ENCODE measurements around the gene CHD1. TPM values are rescaled to one million over a fixed set of nuclear protein-coding genes. Genes with fewer than 3 reads are reported as not detected.

The CHD1 gene
- total and polyA plus RNA-seq, 7 donors = 9.5 to 30.4 (median 13.6) TPM

GRCh38 chr5:98929710-98930298, 997 bp upstream of the CHD1 start:
- Histone ChIP-seq H3K4me1 (peaks cover 63% of the 10 kb centered on the region), H3K4me3 (peak overlapping the region; percentile 95), H3K27me3 (ENCODE audit: insufficient read depth in 3 of 3, low read length in 2 of 3) (no peaks in the 10 kb centered on the region), H3K9me3 (no peaks in the 10 kb centered on the region), H3K36me3 (ENCODE audit: insufficient read depth in 1 of 2, low read depth in 1 of 2) (peaks cover 0 to 25% of the 10 kb centered on the region in 2 donors), H3K27ac (peak overlapping the region; percentile 100)
- no peak for DNase-seq
- ATAC-seq = no peak
- 4% methylated on average over 21 of the region's 21 CpGs for WGBS, 3 donors
- intact Hi-C loops (cut with DNase I) = loop anchor here in 1 of 2 donors (10.0 kb wide), 1 partner anchor 155 kb away; the partner anchor contains the start of gene RGMB
- no peak for TF ChIP-seq CTCF (IDR thresholded peaks at IDR 0.05)

GRCh38 chr5:98927989-98928872, 576 bp downstream of the CHD1 start:
- peak overlapping the region; percentile 100 for H3K27ac ChIP-seq
- no peak for TF ChIP-seq CTCF (IDR thresholded peaks at IDR 0.05)
- WGBS, 3 donors = 0 to 1% (median 0%) methylated on average over 67 to 106 of the region's 106 CpGs
- H3K9me3 ChIP-seq = no peaks in the 10 kb centered on the region
- H3K27me3 ChIP-seq (ENCODE audit: insufficient read depth in 3 of 3, low read length in 2 of 3) = no peaks in the 10 kb centered on the region
- intact Hi-C loops (cut with DNase I) = loop anchor here in 1 of 2 donors (10.0 kb wide), 1 partner anchor 153 kb away; the partner anchor contains the start of gene RGMB
- ATAC-seq = peak; percentile 46 to 59 (median 50)
- H3K4me3 ChIP-seq = peak overlapping the region; percentile 95
- peak; percentile 77 for DNase-seq
- H3K4me1 ChIP-seq = peaks cover 47% of the 10 kb centered on the region
- H3K36me3 ChIP-seq (ENCODE audit: insufficient read depth in 1 of 2, low read depth in 1 of 2) = peaks cover 0 to 40% of the 10 kb centered on the region in 2 donors

- Histone ChIP-seq H3K9me3 (no peaks in the 10 kb centered on the region), H3K27me3 (ENCODE audit: insufficient read depth in 3 of 3, low read length in 2 of 3) (no peaks in the 10 kb centered on the region), H3K4me1 (peaks cover 42% of the 10 kb centered on the region), H3K27ac (peak overlapping the region; percentile 100), H3K36me3 (ENCODE audit: insufficient read depth in 1 of 2, low read depth in 1 of 2) (peaks cover 0 to 41% of the 10 kb centered on the region in 2 donors), H3K4me3 (peak overlapping the region; percentile 95)
- ATAC-seq (no peak), DNase-seq (no peak)
- TF ChIP-seq CTCF (IDR thresholded peaks at IDR 0.05) = no peak
- 1% methylated on average over 14 of the region's 14 CpGs for WGBS, 3 donors
- intact Hi-C loops (cut with DNase I) = loop anchor here in 1 of 2 donors (10.0 kb wide), 1 partner anchor 153 kb away; the partner anchor contains the start of gene RGMB
Observed at GRCh38 chr5:98927242-98927988, 1.4 kb downstream of the CHD1 start.

GRCh38 chr5:98923966-98924365, 4.8 kb downstream of the CHD1 start:
- TF ChIP-seq CTCF (IDR thresholded peaks at IDR 0.05) = no peak
- no peak overlapping the region for H3K4me3 ChIP-seq
- intact Hi-C loops (cut with DNase I) = loop anchor here in 1 of 2 donors (10.0 kb wide), 1 partner anchor 149 kb away; the partner anchor contains the start of gene RGMB
- H3K36me3 ChIP-seq (ENCODE audit: insufficient read depth in 1 of 2, low read depth in 1 of 2) = peaks cover 0 to 65% of the 10 kb centered on the region in 2 donors
- H3K4me1 ChIP-seq = peaks cover 23% of the 10 kb centered on the region
- DNase-seq (no peak), ATAC-seq (no peak)
- WGBS, 3 donors = 86 to 87% (median 87%) methylated on average over 3 of the region's 3 CpGs
- H3K27ac ChIP-seq = no peak overlapping the region
- no peaks in the 10 kb centered on the region for H3K27me3 ChIP-seq (ENCODE audit: insufficient read depth in 3 of 3, low read length in 2 of 3)
- no peaks in the 10 kb centered on the region for H3K9me3 ChIP-seq
